Measurements from ENCODE around the gene IDH3B. TPM values are rescaled to one million over a fixed set of nuclear protein-coding genes. Genes with fewer than 3 reads are reported as not detected.

Gene IDH3B
- total RNA-seq, 1 donor from 2014 or later = 93.1 TPM

DNA sequence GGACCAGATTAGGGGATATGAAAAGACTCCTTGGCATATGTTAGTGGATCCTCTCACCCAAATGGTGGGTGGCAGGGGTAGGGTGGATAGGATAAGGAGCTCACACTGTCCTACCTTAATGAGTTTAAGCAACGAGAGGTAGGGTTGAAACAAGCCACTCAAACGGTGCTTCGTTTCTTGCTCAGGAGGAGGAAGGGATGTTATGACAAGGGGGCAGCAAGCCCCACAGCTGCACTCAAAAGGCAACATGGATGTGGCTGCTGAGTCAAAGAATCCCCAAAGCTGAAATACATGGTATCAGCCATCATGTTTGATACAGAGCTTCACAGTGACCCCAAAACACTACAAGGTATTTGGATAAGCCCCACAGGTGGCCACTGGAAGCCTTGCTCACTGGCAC, 8.4 kb upstream of the IDH3B start:
- H3K9me3 Mint-ChIP-seq = no peaks in the 10 kb centered on the region

DNA sequence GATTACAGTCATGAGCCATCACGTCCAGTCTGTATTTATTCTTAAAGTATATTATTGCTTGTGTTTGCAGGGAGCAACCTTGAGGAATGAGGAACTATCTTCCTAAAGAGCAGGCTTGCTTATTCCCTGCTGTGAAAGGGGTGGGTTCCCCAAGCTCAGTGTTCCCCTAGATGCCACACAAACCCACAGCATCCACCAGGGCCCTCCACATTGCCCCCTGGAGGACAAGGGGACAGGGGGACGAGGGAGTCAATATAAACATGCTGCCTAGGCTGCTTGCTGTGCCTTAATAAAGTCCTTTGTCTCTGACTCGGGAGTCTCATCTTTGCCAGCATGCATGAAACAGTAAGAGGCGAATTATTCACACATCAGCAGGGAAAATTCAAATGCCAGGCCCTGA, 8.0 kb upstream of the IDH3B start:
- peaks cover 61% of the 10 kb centered on the region for H3K27me3 Mint-ChIP-seq (ENCODE audit: low read depth)
- no peak overlapping the region for H3K4me3 Mint-ChIP-seq
- no peaks in the 10 kb centered on the region for H3K9me3 Mint-ChIP-seq
- no peaks in the 10 kb centered on the region for H3K36me3 Mint-ChIP-seq
- TF ChIP-seq CTCF (IDR thresholded peaks at IDR 0.05; ENCODE audit: unreplicated experiment) = no peak
- H3K27ac Mint-ChIP-seq = no peak overlapping the region
- DNase-seq (ENCODE audit: low spot score in 2 of 2, unreplicated experiment in 2 of 2) = no peak
- no peaks in the 10 kb centered on the region for H3K4me1 Mint-ChIP-seq

More for the DNA sequence above, 8.4 kb upstream of the IDH3B start:
- no peak for DNase-seq (ENCODE audit: low spot score in 2 of 2, unreplicated experiment in 2 of 2)
- peaks cover 64% of the 10 kb centered on the region for H3K27me3 Mint-ChIP-seq (ENCODE audit: low read depth)
- no peaks in the 10 kb centered on the region for H3K36me3 Mint-ChIP-seq
- H3K4me3 Mint-ChIP-seq = no peak overlapping the region
- H3K27ac Mint-ChIP-seq = no peak overlapping the region
- H3K4me1 Mint-ChIP-seq = no peaks in the 10 kb centered on the region
- no peak for TF ChIP-seq CTCF (IDR thresholded peaks at IDR 0.05; ENCODE audit: unreplicated experiment)

GRCh38 chr20:2663364-2663886, 591 bp downstream of the IDH3B start:
- H3K27me3 Mint-ChIP-seq (ENCODE audit: low read depth) = peaks cover 15% of the 10 kb centered on the region
- no peak for TF ChIP-seq CTCF (IDR thresholded peaks at IDR 0.05; ENCODE audit: unreplicated experiment)
- peaks cover 22% of the 10 kb centered on the region for H3K36me3 Mint-ChIP-seq
- H3K4me3 Mint-ChIP-seq = peak overlapping the region; percentile 85
- no peaks in the 10 kb centered on the region for H3K9me3 Mint-ChIP-seq
- H3K27ac Mint-ChIP-seq = peak overlapping the region; percentile 99
- DNase-seq (ENCODE audit: low spot score in 2 of 2, unreplicated experiment in 2 of 2) = no peak
- peaks cover 20% of the 10 kb centered on the region for H3K4me1 Mint-ChIP-seq

DNA sequence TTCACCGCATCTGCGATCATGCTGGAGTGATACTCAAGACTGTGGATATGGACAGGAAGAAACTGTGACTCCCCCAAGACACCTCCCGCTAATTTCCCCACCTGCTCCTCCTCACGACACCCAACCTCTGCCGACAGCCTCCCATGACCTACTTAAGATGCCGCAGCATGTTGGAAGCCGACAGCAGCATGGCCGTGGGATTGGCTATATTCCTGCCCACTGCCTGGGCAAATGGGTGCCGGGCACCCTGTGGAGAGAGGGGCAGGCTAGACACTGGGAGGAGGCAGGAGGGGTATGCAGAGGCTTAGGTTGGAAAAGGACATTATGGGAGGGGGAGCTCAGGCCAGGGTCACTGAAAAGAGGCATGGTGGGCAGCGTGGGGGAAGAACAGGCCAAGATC, 4.5 kb downstream of the IDH3B start:
- no peaks in the 10 kb centered on the region for H3K9me3 Mint-ChIP-seq
- no peaks in the 10 kb centered on the region for H3K27me3 Mint-ChIP-seq (ENCODE audit: low read depth)
- H3K27ac Mint-ChIP-seq = no peak overlapping the region
- H3K36me3 Mint-ChIP-seq = peaks cover 51% of the 10 kb centered on the region
- DNase-seq (ENCODE audit: low spot score in 2 of 2, unreplicated experiment in 2 of 2) = no peak
- no peak for TF ChIP-seq CTCF (IDR thresholded peaks at IDR 0.05; ENCODE audit: unreplicated experiment)
- H3K4me3 Mint-ChIP-seq = no peak overlapping the region
- H3K4me1 Mint-ChIP-seq = peaks cover 22% of the 10 kb centered on the region

- TF ChIP-seq CTCF (IDR thresholded peaks at IDR 0.05; ENCODE audit: unreplicated experiment) = no peak
- Mint-ChIP-seq H3K4me1 (peaks cover 24% of the 10 kb centered on the region), H3K4me3 (no peak overlapping the region), H3K36me3 (peaks cover 52% of the 10 kb centered on the region), H3K27me3 (ENCODE audit: low read depth) (no peaks in the 10 kb centered on the region), H3K9me3 (no peaks in the 10 kb centered on the region), H3K27ac (peak overlapping the region; percentile 11)
- DNase-seq (ENCODE audit: low spot score in 2 of 2, unreplicated experiment in 2 of 2) = no peak
These were observed 5.3 kb downstream of the IDH3B start for GRCh38 chr20:2658414-2659354.
